Measurements from ENCODE around the gene GSTO2. TPM values are rescaled to one million over a fixed set of nuclear protein-coding genes. Genes with fewer than 3 reads are reported as not detected.

Gene GSTO2
- total RNA-seq, 1 experiment from 2014 or later: 1.7 TPM

DNA sequence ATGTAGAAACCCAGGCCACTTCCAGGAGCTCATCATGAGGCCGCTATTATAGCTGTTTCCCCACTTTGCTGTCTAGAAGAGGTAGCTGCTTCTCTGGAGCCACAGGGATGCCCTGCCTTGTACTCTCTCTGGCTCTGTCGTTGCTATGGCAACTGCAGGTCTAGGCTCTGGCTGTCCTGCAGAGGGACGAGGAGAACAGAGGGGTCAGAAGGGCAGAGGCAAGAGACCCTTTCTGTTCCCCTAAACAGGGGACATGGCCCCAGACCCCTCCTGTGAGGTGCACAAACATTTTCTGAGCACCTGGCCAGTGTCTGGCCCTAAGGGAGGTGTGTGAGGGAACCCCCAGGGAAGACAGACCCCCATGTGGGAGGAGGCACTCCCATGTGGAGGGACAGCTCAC lies 37.9 kb downstream of the GSTO2 start:
- DNase-seq (ENCODE audit: low read depth): no peak

DNA sequence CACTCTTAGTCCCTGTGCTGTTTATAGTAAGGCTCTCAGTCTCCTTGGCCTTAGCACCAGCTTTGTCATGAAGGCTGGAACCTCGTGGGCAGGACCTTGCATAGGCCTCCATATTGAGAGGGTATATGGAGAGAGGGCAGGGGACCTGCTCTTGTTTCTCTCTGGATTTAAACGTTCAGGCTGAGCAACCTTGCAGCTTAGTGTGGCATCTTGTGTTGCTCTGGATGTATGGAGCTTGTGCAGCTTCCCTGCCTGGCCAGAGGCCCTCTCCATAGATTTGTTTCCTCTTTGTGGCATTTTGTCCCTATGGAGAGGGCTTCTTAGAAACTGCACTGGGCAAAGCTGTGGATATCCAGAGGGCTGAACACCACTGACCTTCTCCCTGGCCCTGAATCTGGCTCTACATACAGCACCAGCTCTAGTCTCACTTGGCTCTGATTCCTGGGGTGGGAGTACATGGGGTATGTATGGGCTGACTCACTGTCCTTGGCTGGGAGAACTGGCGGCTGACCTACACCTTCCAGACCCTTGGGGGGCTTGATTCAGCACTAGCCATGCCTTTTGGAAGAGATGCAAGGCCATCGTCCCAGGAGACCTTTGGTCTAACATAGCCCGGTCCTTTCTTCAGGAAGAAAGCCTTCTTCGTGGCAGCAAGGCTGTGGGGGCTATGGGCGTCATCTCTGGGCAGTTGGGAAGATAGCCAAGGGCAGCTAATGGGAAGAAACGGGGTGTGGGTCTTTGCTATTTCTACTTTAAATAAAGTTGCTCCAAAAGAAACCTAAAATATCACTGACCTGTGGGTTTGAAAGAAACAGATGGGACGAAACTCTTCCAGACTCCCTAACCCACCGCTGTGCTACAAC lies 38.8 kb downstream of the GSTO2 start:
- DNase-seq (ENCODE audit: low read depth): no peak

DNA sequence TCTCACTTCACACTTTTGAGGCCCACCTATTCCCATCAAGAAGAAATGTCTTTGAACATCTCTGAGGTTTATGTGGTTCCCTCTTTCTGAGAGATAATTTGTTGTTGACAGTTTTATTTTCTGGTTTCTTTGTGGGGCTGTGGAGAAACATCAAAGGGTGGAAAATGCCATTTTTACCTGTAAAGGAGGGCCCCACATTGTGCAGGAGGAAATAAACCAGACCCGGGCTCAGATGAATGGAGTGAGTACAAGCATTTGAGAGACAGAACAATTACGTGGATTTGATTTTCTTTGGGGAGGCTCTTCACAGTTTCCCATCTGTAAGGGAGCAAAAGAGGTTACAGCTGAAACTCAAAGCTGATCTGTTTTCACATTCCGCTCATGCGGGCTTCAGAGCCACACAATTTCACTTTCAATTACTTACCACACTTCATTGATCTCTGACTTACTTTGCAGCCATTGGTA lies 39.5 kb downstream of the GSTO2 start:
- DNase-seq (ENCODE audit: low read depth): no peak

DNA sequence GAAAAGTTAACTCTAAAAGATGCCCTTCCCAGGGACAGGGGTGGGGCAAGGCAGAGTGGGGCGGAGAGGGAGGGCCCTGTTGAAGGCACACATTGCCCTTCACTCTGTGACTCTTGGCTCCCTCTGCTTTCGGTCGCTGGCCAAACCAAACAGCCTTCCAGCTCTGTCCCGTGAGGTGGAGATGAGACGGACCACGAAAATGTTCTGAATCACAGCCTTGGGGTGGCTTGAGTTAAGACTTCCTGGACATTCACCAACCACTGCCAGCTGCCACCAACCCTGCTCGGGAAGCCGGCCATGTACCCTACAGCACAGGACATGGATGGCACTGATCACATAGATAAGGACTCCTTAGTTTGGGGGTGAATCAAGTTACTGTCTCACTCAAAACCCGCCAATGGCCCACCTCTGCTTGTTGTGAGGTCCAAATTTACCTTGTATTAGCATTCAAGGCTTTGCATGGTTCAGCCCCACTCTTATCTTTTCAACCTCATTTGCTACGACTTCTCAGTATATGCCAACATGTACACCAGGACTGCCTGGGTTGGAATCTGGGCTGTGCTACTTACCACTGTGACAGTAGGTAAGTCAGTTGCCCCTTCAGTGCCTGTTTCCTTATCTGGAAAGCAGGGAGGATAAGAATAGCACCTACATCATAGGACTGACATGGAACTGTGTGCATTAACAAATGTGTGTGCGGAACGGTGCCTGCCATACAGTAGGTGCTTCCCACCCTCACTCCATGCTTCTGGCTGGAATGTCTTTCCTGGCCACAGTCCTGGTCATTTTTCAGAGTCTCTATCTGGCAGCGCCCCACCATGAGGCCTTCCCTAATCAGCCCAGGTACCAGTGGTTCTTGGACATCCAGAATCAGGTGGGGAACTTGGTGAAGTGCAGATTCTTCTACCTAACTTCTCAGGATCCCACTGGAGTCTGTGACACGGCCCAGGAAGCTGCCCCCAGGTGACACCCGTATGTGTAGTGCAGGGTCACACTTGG lies 41.3 kb downstream of the GSTO2 start:
- DNase-seq (ENCODE audit: low read depth): peak; percentile 83

DNA sequence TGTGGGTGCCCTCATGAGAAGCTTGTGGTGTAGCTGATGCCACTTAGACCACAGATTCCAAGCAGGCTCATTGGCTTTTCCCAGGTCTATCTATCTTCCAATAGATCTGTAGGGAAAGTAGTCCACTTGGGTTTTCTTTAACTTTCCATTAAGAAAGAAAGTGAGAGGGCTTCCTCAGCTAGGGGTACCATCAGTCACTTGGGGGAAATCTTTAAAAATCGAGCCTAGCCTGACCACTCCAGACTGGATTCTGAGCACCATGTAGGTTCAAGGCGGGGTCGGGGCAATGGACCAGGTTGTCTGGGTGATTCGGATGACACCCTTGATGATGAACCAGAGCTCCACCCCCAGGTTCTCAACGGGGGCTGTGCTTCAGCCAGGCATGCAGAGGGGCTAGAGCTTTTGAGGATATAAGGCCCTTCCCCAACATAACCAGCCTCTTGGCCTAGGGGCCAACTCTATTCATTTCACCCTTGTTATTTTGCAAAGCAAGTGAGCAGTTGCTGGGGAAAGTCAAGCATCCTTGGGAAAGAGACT lies 42.3 kb downstream of the GSTO2 start:
- DNase-seq (ENCODE audit: low read depth): no peak

DNA sequence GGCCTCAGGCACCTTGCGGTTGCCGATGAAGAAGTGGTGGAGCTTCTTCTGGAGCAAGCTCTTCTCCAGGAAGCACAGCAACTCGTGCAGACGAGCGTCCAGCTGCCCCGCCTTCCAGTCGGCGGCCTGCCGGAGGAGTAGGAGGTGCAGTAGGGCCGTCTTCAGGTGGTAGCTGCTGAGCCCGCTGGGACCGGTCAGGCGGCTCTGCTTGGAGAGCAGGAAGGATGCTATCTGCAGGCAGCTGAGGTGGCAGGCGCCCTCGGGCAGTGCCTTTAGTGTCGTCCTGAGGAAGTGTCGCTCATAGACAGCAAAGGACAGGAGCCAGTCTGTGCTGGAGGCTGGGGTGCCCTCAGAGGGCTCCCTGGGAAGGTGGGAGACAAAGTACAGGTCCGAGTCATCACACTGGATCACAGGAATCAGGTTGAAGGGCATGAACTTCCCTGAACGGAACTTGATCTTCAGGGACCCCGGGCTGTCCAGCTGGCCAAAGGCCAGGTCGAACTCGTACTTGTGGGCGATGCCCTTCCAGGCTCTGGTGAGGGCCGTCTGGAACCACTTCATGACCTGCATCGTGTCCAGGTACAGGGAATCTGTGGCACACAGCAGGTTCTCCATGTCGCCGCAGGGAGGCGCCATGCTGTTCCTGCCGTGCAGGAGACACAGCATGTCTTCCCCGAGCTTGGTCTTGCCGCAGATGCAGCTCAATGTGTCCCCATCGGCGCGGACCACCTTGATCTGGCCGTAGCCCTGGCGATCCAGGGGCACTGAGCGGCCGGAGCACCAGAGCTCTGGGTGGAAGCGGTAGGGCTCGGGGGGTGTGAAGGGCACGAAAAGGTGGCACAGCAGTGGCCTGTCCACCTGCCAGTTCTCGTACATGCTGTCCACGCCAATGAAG lies 45.9 kb downstream of the GSTO2 start:
- DNase-seq (ENCODE audit: low read depth): no peak

DNA sequence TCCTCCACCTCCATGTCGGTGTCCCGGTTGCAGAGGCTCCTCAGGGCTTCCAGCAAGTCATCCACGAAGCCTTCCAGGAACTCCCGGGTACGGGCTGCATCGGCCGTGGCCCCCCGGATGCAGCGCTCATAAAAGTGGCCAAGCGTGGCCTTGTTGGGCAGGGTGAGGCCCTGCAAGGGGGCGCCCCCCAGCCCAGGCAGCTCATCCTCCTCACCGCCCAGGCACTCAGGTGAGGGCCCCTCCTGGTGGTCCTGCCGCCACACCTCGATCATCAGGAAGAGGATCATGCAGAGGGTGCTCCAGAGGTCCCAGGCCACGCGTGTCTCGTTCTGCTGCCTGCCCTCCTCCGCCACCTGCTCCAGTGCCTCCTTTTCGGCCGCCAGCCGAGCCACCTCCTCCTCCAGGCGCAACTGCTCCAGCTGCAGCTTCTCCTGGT lies 46.5 kb downstream of the GSTO2 start:
- no peak for DNase-seq (ENCODE audit: low read depth)

DNA sequence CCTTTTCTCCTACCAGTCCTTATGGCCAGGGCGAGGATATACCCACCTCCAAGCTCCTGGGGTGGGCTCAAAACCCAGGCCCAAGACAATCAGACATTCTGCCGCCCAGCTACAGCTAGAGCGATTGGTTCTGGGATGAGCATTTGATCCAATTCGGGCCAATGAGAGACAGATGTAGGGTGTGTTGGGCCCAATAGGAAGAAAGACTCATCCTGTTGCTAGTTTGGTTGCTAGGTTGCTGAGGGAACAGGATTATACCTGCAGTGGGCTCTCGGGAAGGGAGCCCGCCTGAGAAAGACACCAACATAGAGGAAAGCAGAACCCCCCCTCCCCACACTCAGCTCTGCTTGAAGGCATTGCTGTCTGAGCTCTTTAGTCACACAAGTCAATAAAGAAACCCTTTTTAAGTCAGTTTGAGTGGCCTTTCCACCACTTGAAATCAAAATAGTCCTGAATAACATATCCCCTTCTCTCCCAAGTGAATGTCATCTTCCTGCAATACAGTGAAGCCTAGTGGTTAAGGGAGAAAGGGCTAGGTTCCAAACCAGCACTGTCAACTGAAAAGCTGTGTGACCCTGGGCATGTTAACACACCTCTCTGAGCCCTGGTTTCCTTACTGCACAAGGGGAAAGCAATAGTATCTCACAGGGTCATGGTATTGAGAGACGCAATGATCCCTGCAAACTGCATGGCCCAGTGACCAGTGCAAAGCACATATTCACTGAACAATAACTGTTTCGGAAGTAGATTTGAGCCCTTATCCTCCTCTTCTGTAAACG lies 47.5 kb downstream of the GSTO2 start:
- no peak for DNase-seq (ENCODE audit: low read depth)

DNA sequence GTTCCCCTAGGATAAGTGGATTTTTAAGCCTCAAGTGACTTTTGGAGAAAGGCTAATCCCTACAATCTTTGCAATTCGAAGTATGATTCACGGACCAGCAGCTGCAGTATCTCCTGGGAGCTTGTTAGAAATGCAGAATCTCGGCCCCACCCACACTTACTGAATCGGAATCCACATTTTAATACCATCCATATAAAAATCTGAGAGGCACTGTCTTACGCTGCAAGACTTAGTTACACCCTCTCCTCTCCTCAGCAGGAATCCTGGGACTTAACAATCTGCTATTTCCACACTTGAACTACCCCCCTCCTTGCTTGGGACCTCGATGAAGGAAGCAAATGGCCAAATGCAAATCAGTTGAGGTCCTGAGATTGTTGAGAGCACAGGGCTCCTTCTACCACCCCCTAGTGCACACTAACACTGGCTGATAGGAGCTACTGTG lies 48.3 kb downstream of the GSTO2 start:
- DNase-seq (ENCODE audit: low read depth): no peak

DNA sequence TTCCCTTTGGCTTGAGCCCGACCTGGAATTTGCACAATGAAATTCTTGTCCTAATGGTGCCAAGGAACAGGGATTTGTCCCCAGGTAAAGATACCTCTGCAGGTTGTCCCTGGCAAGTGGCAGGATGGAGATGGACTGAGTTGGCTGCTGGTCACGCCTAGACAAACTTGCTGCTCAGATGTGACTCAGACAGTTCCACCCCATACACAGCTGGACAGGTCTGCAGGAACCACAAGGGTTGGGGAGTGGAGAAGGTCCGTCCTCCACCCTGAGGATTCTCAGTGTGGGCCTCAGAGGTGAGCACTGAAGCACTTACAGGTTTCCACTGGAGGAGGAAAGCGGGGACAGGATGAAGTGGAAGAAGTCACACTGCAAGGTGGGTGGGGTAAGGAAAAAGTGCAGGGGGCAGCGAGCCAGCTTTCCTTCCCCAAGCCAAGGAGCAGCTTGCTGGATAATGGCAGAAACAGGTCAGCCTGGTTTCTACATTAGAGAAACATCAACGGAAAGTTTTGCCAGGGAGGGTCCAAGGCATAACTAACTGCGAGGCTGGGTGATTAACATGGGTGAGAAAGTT lies 48.8 kb downstream of the GSTO2 start:
- no peak for DNase-seq (ENCODE audit: low read depth)

DNA sequence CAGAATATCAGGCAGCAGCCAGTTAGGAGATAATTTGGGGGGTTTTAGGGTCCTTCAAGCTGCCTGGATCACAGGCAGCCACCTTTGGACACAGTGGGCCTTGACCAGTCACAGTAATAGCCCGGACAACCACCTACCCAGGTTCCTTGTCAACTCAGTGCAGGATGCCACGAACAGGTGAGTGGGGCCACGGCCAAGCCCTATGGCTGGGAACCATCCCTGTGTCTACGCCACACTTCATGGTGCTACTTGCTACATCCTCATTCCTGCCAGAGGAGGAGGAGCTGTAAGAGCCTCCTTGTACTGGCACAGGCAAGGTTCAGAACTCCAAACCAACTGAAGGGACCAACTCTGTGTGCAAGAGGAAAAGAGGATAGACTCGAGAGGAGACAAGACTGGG lies 49.3 kb downstream of the GSTO2 start:
- no peak for DNase-seq (ENCODE audit: low read depth)

DNA sequence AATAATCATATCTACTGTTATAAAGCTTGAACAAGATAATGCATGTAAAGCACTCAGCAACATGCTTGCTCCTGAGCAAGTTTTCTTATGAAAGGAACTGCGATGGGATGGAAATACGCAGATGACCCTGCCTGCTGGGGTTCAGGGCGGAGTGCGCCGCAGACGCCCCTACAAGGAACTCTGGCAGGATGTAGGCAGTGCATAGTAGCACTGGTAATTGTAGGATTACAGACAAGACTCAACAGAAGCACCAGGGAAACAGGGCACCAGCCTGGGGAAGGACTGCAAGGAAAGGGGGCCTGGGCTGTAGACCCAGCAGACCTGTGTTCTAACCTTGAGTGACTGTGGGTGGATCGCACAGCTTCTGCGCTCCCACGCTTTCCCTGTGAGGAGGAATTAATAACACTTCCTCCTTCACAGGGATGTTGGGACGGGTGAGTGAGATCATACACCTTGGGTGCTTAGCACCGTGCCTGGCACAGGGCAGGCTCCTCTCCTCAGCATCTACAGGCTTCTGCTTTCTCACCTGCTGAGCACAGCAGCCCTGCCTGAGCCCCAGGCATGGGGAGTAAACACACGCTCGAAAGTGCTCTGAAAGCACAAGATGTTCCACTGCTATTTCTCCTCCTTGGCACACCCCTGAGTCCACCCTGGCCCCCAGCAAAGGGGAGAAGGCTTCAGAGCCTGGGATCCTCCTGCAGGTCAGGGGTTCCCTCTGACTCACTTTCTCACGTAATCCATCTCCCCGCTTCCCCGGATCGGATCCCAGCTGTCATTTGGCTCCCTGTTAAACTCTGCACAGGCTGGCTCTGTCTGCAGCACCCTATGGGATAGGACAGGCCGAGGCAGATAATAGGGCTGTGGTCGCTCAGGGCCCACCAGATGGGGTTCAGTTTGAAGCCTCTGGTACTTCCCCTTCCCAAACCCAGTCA lies 50.1 kb downstream of the GSTO2 start:
- no peak for DNase-seq (ENCODE audit: low read depth)

DNA sequence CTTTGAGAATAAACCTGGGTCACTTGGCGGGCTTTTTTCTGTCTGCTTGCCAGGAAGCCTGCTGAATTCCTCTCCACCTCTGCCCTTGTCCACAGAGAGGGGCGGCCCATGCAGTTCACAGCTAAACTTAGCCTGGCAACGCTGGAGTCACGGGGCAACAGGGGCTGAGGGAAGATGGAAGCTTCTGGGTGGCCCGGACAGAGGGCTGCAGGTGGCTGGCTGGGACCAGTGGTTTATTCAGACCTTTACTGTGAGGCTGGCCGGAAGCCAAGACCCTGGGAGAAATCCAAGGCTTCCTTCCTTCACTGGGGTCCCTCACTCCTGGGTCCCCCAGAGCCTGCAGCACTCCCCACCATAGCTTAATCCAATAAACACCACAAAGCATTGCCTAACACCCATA lies 52.2 kb downstream of the GSTO2 start:
- no peak for DNase-seq (ENCODE audit: low read depth)

DNA sequence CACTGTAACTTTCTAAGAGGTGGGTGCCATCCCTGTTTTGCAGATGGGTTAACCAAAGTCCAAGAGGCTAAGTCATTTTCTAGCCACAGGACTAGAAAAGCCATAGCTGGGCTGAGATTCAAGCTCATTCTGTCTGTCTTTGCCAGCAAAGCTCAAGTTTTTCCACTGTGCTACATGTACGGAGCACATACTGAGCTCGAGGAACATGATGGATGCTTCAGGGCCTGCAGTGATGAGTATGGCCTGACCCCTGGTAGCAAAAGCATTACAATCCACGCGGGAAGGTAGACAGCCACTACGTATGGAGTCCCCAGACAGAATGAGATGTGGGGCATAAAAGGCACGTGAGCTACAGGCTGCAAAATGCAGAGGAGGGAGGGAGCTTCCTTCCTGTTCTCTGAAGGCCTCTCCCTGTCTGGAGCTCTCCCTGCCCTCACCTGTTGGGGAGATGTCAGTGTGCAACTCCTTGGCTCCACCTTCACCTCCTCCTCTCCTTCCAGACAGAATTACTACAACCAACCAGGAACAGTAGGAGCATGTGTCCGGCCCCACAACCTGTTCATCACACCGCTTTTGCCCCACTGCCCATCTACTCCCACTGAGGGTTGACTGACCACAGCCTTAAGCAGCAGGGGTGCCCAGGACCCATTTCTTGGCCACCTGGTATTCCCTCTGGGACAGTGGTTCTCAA lies 52.9 kb downstream of the GSTO2 start:
- no peak for DNase-seq (ENCODE audit: low read depth)

DNA sequence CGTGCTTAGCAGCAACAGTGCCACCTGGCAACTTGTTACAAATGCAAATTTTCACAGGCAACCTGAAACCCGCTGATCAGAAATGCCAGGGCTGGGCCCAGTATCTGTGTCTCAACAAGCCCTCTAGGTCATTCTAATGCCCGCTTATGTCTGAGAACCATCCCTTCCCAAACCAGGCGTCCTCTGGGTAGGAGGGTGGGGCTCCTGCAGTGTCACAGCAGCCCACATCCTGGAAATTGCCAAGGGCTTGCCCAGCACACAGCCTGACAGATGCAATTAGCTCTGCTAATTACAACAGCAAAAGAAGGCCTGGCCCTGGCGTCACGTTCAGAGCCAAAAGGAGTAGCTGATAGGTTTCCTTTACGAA lies 53.4 kb downstream of the GSTO2 start:
- DNase-seq (ENCODE audit: low read depth): no peak

DNA sequence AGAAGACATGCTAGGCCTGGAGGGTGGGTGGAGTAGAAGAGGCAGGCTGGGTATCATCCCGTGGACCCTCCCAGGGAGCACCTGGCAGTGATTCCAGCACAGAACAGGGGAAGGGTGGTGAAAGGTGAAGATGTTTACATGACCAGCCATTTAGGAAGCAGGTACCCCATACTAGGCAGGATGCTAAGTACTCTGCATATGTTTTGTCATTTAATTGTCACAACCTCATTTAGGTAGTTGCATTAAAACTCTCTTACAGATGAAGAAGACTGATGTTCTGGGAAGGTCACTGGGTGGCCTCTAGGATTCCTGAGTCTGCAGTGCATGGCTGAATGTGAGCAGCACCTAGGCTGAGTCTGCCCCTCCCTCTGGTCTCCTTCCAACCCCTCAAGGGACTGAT lies 54.1 kb downstream of the GSTO2 start:
- DNase-seq (ENCODE audit: low read depth): no peak

DNA sequence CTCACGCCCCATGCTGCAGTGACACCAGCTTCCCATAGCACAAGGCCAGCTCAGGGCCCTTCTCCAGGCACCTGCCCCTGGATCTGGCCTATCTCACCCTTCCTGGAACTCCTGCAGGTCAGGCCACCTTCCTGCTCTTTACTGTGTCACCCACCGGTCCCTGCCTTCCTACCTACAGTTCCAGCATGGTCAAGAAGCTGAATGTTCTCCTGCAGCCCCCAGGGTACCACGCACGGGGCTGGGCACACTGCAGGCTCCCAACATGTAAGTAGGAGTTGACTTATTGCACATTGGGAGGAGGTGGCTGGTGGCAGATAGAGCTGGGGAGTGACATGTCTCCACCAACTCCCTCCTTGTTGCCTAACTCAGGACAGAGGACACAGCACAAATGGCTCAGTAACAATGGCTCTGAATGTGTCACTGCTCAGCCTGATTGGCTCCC lies 54.8 kb downstream of the GSTO2 start:
- no peak for DNase-seq (ENCODE audit: low read depth)

DNA sequence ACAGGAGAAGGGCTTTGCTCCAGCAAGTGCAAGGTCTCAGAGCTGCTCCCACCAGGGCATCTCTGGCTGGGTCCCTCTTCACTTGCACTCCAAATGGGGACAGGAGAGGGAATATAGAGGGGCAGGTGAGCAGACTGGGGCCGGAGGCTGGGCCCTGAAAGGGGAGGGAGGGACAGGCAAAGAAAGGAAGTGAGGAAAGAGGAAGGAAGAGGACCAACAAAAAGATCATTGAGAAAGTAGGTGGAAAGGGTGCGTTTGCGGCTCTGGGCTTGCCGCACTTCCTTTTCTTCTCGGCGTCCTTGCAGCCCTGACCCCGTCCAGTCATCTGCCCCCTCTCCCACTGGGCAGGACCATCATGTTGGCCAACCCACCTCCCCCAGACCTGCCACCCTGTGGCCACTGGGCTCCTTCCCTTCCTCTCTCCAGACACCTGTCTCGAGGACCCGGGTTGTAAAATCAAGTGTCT lies 55.3 kb downstream of the GSTO2 start:
- DNase-seq (ENCODE audit: low read depth): no peak

Data from HT1080 (cell line).